ENCODE data around the gene OR10V1. TPM values are rescaled to one million over a fixed set of nuclear protein-coding genes. Genes with fewer than 3 reads are reported as not detected.
"Not testable (repeated sequence)": the region's sequence is repeated elsewhere in the genome, so short reads cannot be mapped to it uniquely, and the experiment has no call there.

Gene OR10V1
- total RNA-seq, 1 donor from 2014 or later, result not detected

DNA sequence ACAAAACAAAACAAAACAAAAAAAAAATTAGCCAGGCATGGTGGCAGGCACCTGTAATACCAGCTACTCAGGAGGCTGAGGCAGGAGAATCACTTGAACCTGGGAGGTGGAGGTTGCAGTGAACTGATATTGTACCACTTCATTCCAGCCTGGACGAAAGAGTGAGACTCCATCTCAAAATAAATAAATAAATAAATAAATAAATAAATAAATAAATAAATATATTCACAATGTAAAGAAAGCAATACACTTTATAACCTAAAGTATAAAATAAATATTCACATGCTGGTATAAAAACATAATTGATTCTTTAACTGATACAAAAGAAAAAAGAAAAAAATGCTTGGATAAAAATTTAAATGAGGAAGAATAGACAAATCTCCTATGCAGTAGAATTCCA, 10.1 kb downstream of the OR10V1 start:
- H3K36me3 Mint-ChIP-seq (ENCODE audit: low read depth); intact Hi-C loops (cut with micrococcal nuclease); H3K4me3 Mint-ChIP-seq (ENCODE audit: low read depth): not testable (repeated sequence)

DNA sequence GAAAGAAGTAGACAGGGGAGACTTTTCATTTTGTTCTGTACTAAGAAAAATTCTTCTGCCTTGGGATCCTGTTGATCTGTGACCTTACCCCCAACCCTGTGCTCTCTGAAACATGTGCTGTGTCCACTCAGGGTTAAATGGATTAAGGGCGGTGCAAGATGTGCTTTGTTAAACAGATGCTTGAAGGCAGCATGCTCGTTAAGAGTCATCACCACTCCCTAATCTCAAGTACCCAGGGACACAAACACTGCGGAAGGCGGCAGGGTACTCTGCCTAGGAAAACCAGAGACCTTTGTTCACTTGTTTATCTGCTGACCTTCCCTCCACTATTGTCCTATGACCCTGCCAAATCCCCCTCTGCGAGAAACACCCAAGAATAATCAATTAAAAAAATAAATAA, 13.5 kb downstream of the OR10V1 start:
- H3K36me3 Mint-ChIP-seq (ENCODE audit: low read depth); H3K9me3 Mint-ChIP-seq; H3K27ac Mint-ChIP-seq; H3K4me1 Mint-ChIP-seq (ENCODE audit: low read depth); H3K4me3 Mint-ChIP-seq (ENCODE audit: low read depth); intact Hi-C loops (cut with micrococcal nuclease); H3K27me3 Mint-ChIP-seq (ENCODE audit: low read depth); DNase-seq (ENCODE audit: low spot score): not testable (repeated sequence)

More for the DNA sequence above, 10.1 kb downstream of the OR10V1 start:
- H3K4me1 Mint-ChIP-seq (ENCODE audit: low read depth); H3K27me3 Mint-ChIP-seq (ENCODE audit: low read depth); DNase-seq (ENCODE audit: low spot score); H3K27ac Mint-ChIP-seq; H3K9me3 Mint-ChIP-seq: not testable (repeated sequence)

DNA sequence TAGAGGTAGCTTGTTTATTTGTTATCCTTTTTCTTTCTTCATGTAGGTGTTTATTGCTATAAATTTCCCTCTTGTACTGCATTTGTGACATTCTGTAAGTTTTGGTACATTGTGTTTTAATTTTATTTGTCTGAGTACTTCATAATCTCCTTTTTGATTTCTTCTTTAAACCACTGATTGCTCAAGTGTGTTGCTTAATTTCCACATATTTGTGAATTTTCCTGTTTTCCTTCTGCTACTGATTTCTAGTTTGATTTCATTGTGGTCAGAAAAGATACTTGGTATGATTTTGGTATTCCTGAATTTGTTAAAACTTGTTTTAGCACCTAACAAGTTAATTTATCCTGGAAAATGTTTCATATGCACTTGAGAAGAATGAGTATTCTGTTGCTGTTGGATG, 15.1 kb downstream of the OR10V1 start:
- intact Hi-C loops (cut with micrococcal nuclease), result no loop called here
- Mint-ChIP-seq H3K27ac (no peak overlapping the region), H3K4me1 (ENCODE audit: low read depth) (no peaks in the 10 kb centered on the region), H3K9me3 (peaks cover 4% of the 10 kb centered on the region), H3K27me3 (ENCODE audit: low read depth) (peaks cover 12% of the 10 kb centered on the region), H3K36me3 (ENCODE audit: low read depth) (no peaks in the 10 kb centered on the region), H3K4me3 (ENCODE audit: low read depth) (no peak overlapping the region)
- no peak for DNase-seq (ENCODE audit: low spot score)

DNA sequence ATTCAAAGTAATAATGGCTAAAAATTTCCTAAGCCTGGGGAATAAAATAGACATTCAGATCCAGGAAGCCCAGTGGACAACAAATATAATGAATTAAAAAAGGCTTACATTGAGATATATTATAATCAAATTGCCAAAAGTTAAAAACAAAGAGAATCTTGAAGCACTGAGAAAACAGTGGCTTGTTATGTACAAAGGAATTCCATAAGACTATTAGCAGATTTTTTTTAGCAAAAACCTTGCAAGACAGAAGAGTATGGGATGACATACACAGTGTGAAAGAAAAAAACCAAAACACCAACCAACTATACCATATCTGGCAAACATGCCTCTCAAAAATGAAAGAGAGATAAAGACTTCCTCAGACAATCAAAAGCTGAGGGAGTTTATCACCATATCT, 20.7 kb downstream of the OR10V1 start:
- no peaks in the 10 kb centered on the region for H3K4me1 Mint-ChIP-seq (ENCODE audit: low read depth)
- H3K9me3 Mint-ChIP-seq, result peaks cover 14% of the 10 kb centered on the region
- no peak overlapping the region for H3K4me3 Mint-ChIP-seq (ENCODE audit: low read depth)
- no peak overlapping the region for H3K27ac Mint-ChIP-seq
- intact Hi-C loops (cut with micrococcal nuclease), result no loop called here
- peaks cover 17% of the 10 kb centered on the region for H3K27me3 Mint-ChIP-seq (ENCODE audit: low read depth)
- no peak for DNase-seq (ENCODE audit: low spot score)
- no peaks in the 10 kb centered on the region for H3K36me3 Mint-ChIP-seq (ENCODE audit: low read depth)

DNA sequence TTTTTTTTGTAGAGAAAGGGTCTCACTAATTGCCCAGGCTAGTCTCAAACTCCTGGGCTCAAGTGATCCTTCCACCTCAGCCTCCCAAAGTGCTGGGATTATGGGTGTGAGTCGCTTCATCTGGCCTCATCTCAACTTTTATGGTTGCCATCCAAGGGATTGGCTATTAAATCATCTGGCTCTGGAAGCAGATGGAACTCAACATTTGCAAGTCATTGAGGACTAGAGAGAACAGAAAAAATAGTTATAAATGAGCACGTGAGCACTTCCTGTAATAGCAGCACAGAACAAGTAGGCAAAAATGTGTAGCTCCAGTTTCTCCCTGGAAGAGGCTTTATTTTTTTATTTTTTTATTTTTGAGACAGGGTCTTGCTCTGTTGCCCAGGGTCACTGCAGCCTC, 22.5 kb downstream of the OR10V1 start:
- Mint-ChIP-seq H3K4me3 (ENCODE audit: low read depth) (no peak overlapping the region), H3K27me3 (ENCODE audit: low read depth) (peaks cover 18% of the 10 kb centered on the region), H3K27ac (no peak overlapping the region), H3K4me1 (ENCODE audit: low read depth) (no peaks in the 10 kb centered on the region), H3K36me3 (ENCODE audit: low read depth) (no peaks in the 10 kb centered on the region), H3K9me3 (peaks cover 14% of the 10 kb centered on the region)
- intact Hi-C loops (cut with micrococcal nuclease), result no loop called here
- DNase-seq (ENCODE audit: low spot score), result no peak

DNA sequence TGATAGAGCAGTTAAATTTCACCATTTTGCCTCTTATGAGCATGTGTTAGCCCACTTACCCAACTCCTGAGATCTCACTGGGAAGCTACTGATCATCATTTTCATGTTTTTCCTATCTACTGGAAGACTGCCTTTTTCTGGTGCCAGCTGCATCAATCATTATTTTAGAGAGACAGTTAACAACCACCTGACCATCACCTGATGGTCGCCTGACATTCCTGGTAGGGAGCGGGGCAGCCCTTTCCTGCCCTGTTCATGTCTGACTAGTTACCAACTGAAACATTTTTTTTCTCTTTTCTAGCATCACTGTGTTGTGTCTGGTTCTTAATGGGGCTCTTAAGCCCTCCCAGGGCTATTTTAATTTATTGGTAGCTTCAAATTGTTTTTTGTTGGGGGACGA, 24.6 kb downstream of the OR10V1 start:
- H3K27ac Mint-ChIP-seq, result no peak overlapping the region
- no peaks in the 10 kb centered on the region for H3K36me3 Mint-ChIP-seq (ENCODE audit: low read depth)
- intact Hi-C loops (cut with micrococcal nuclease), result no loop called here
- no peaks in the 10 kb centered on the region for H3K4me1 Mint-ChIP-seq (ENCODE audit: low read depth)
- no peak overlapping the region for H3K4me3 Mint-ChIP-seq (ENCODE audit: low read depth)
- peaks cover 14% of the 10 kb centered on the region for H3K9me3 Mint-ChIP-seq
- peaks cover 20% of the 10 kb centered on the region for H3K27me3 Mint-ChIP-seq (ENCODE audit: low read depth)
- DNase-seq (ENCODE audit: low spot score), result no peak

DNA sequence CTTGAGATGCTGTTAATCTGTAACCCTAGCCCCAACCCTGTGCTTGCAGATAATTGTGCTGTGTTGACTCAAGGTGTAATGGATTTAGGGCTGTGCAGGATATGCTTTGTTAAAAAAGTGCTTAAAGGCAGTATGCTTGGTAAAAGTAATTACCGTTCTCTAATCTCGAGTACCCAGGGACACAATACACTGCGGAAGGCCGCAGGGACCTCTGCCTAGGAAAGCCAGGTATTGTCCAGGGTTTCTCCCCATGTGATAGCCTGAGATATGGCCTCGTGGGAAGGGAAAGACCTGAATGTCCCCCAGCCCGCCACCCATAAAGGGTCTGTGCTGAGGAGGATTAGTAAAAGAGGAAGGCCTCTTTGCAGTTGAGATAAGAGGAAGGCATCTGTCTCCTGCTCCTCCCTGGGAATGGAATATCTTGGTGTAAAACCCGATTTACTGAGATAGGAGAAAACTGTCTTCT, 32.4 kb downstream of the OR10V1 start:
- H3K9me3 Mint-ChIP-seq; H3K4me1 Mint-ChIP-seq (ENCODE audit: low read depth); H3K4me3 Mint-ChIP-seq (ENCODE audit: low read depth); H3K27ac Mint-ChIP-seq; DNase-seq (ENCODE audit: low spot score); intact Hi-C loops (cut with micrococcal nuclease); H3K36me3 Mint-ChIP-seq (ENCODE audit: low read depth): not testable (repeated sequence)
- peaks cover 16% of the 10 kb centered on the region for H3K27me3 Mint-ChIP-seq (ENCODE audit: low read depth)

DNA sequence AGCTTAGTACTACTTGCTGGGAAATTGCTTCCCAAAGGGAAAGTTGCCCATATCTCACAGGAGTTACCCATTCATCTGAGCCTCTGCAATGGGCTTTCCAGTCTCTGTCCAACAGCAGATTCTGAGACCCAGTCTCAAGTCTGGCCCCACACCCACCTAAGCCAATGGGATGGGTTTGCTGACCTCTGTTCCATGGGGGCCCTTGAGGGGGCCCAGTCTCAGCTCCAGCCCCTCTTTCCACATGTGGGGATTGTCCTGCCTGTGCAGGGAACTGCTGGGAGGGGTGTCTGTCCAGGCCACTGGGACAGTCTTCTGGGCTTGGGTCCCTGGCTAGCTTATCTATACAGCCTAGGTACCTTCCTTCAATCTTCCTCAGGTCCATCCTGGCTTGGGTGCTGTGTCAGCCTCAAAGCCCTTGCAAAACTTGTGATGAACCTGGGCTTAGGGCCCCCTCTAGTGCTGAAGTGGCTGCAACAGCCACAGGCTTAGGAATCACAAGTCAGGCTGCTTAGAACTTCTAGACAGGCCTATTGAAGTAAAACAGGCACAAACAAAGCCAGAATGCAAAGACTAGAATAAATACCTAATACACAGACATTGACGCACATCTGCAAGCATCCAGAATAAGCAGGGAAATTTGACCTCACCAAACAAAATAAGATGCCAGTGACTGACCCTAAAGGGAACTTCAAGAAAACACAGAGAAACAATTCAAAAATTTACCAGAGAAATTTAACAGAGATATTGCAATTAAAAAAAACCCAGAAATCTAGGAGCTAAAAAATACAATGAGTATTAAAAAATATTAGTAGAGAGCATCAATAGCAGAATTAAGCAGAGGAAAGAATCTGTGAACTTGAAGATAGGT, 33.1 kb downstream of the OR10V1 start:
- Mint-ChIP-seq H3K27ac (no peak overlapping the region), H3K4me3 (ENCODE audit: low read depth) (no peak overlapping the region), H3K9me3 (no peaks in the 10 kb centered on the region), H3K27me3 (ENCODE audit: low read depth) (peaks cover 12% of the 10 kb centered on the region), H3K36me3 (ENCODE audit: low read depth) (no peaks in the 10 kb centered on the region), H3K4me1 (ENCODE audit: low read depth) (peaks cover 2% of the 10 kb centered on the region)
- DNase-seq (ENCODE audit: low spot score), result peak; percentile 40
- intact Hi-C loops (cut with micrococcal nuclease), result loop anchor here (1.0 kb wide), 1 partner anchor 143 kb away; no protein-coding TSS in a partner anchor

DNA sequence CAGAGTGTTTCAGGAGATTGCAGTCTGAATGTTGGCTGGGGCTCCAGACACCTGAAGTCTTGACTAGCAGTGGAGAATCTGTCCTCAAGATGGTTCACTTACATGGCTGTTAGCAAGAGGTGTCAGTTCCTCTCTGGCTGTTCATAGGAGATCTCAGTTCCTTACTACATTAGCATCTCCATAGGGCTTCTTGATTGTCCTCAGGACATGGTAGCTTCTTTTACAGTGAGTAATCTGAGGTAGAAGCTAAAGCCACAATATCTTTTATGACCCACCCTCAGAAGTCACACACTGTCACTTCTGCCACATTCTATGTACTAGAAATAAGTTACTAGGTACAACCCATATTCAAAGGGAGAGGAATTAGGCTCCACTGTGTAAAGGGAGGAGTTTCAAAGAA, 34.3 kb downstream of the OR10V1 start:
- Mint-ChIP-seq H3K27me3 (ENCODE audit: low read depth) (peaks cover 9% of the 10 kb centered on the region), H3K27ac (no peak overlapping the region), H3K4me1 (ENCODE audit: low read depth) (peaks cover 4% of the 10 kb centered on the region), H3K36me3 (ENCODE audit: low read depth) (no peaks in the 10 kb centered on the region), H3K4me3 (ENCODE audit: low read depth) (no peak overlapping the region), H3K9me3 (no peaks in the 10 kb centered on the region)
- intact Hi-C loops (cut with micrococcal nuclease), result no loop called here
- DNase-seq (ENCODE audit: low spot score), result no peak

DNA sequence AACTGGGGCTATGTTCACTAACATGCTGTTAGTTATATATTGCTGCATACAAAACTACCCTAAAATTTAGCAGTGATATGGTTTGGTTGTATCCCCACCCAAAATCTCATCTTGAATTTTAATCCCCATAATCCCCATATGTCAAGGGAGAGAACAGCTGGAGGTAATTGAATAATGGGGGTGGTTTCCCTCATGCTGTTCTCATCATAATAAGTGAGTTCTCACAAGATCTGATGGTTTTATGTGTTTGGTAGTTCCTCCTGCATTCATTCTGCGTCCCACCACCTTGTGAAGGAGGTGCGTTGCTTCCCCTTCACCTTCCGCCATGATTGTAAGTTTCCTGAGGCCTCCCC, 34.9 kb downstream of the OR10V1 start:
- H3K4me3 Mint-ChIP-seq (ENCODE audit: low read depth), result no peak overlapping the region
- peaks cover 4% of the 10 kb centered on the region for H3K4me1 Mint-ChIP-seq (ENCODE audit: low read depth)
- intact Hi-C loops (cut with micrococcal nuclease), result no loop called here
- H3K9me3 Mint-ChIP-seq, result no peaks in the 10 kb centered on the region
- no peak for DNase-seq (ENCODE audit: low spot score)
- no peaks in the 10 kb centered on the region for H3K36me3 Mint-ChIP-seq (ENCODE audit: low read depth)
- peaks cover 6% of the 10 kb centered on the region for H3K27me3 Mint-ChIP-seq (ENCODE audit: low read depth)
- no peak overlapping the region for H3K27ac Mint-ChIP-seq

DNA sequence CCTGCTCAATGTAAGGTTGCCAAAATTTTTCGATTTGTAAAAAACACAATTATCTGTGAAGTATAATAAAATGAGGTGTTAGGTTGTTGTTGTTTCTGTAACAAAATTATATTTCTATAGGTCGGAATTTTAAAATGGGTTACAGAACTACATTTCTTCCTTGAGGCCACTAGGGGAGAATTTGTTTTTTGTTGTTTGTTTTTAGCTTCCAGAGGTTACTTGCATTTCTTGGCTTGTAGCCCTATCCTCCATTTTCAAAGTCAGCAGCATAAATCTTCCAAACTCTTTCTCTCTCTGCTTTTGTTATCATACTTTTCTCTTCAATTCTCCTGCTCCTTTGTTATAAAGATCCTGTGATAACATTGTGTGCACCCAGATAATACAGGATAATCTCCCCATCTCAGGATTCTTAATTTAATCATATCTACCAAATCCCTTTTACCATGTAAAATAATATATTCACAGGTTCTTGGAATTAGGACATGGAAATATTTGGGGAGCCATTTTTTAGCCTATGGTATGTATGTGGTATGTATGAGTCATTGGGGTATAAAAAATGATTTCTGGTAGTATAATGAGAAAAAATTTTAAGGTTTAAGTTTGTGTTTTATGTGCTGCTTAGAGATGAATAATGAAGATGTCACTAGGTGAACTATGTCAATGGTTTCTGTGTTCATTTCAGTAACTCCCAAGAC, 35.4 kb downstream of the OR10V1 start:
- H3K4me3 Mint-ChIP-seq (ENCODE audit: low read depth), result no peak overlapping the region
- no peak overlapping the region for H3K27ac Mint-ChIP-seq
- H3K4me1 Mint-ChIP-seq (ENCODE audit: low read depth), result peaks cover 4% of the 10 kb centered on the region
- H3K36me3 Mint-ChIP-seq (ENCODE audit: low read depth), result no peaks in the 10 kb centered on the region
- no peak for DNase-seq (ENCODE audit: low spot score)
- intact Hi-C loops (cut with micrococcal nuclease), result no loop called here
- H3K27me3 Mint-ChIP-seq (ENCODE audit: low read depth), result peaks cover 3% of the 10 kb centered on the region
- no peaks in the 10 kb centered on the region for H3K9me3 Mint-ChIP-seq

DNA sequence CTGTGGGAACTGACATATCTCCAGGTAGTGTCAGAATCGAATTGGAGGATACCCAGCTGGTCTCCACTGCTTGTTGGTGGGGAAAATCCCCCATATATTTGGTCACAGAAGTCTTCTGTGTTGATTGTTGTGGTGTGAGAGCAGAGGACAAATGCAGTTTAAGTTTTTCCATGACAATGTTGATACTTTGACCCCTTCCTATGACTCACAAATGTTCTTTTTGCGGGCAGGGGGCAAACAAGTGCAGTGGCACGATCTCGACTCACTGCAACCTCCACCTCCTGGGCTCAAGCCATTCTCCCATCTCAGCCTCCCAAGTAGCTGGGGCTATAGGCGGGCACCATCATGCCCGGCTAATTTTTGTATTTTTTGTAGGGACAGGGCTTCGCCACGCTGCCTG, 37.4 kb downstream of the OR10V1 start:
- Mint-ChIP-seq H3K27me3 (ENCODE audit: low read depth) (no peaks in the 10 kb centered on the region), H3K27ac (no peak overlapping the region), H3K9me3 (no peaks in the 10 kb centered on the region), H3K4me3 (ENCODE audit: low read depth) (no peak overlapping the region), H3K36me3 (ENCODE audit: low read depth) (no peaks in the 10 kb centered on the region), H3K4me1 (ENCODE audit: low read depth) (peaks cover 6% of the 10 kb centered on the region)
- no peak for DNase-seq (ENCODE audit: low spot score)
- intact Hi-C loops (cut with micrococcal nuclease), result no loop called here

DNA sequence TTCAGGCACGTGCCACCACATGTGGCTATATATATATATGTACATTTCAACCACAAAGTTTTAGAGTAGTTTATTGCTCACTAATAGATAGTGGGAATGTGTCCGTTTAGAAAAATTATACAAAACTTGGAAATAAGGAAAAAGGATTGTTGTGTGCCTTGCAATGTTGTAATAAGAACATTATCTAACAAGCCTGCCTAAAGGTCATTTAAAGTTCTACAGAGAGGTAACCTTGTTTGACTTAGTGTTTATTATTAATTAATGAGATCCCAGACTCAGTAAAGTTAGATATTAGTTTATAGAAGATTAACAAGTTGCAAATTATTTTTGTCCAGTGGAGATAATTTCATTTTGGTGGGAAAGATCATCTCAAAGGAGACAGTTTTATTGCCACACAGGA, 39.4 kb downstream of the OR10V1 start:
- no peak overlapping the region for H3K27ac Mint-ChIP-seq
- H3K4me3 Mint-ChIP-seq (ENCODE audit: low read depth), result no peak overlapping the region
- peaks cover 13% of the 10 kb centered on the region for H3K4me1 Mint-ChIP-seq (ENCODE audit: low read depth)
- no peaks in the 10 kb centered on the region for H3K9me3 Mint-ChIP-seq
- no peak for DNase-seq (ENCODE audit: low spot score)
- H3K36me3 Mint-ChIP-seq (ENCODE audit: low read depth), result no peaks in the 10 kb centered on the region
- H3K27me3 Mint-ChIP-seq (ENCODE audit: low read depth), result no peaks in the 10 kb centered on the region
- intact Hi-C loops (cut with micrococcal nuclease), result no loop called here

All from activated T-helper 2 cell treated with anti-CD3 and anti-CD28 coated beads, Interferon-gamma antibody, Interleukin-2, Interleukin-4, amounts not matched to agents 10 μg/mL and 5 μg/mL and 100 μg/mL, durations not matched to agents 14 hours and 24 hours and 36 hours (primary cell).